GM12878 (cell line): Measurements from ENCODE around the gene RALB. TPM values are rescaled to one million over a fixed set of nuclear protein-coding genes. Genes with fewer than 3 reads are reported as not detected.

Source experiments
- ATAC-seq: fragments of 200-7000 bp; cut with Tn5 transposase; 3 replicates; pipeline ENCODE4 v1.9.1; 2020; ENCODE audit warnings: mild to moderate bottlenecking, moderate library complexity
- BruUV-seq: library from RNA; stranded (reverse); fragments of 400-500 nt; replicated peaks from 2 replicates; lab custom pipeline; 2021; lab: Mats Ljungman, UMichigan
- CTCF ChIA-PET: fragments of 300-600 bp; sonication (Branson Sonifier 250); formaldehyde crosslinking; extraction: SDS; loops from one replicate; lab custom pipeline; 2021; ENCODE audit warnings: inconsistent platforms; lab: Yijun Ruan, JAX
- POLR2A ChIA-PET: fragments of 350-600 bp; formaldehyde crosslinking; extraction: SDS; loops from one replicate; lab custom pipeline; 2021; ENCODE audit warnings: inconsistent platforms; lab: Charles Lee
- RAD21 ChIA-PET: fragments of 300-600 bp; sonication (Branson Sonifier 250); formaldehyde crosslinking; loops from one replicate; lab custom pipeline; 2023; ENCODE audit warnings: antibody characterized with exemption; ENCODE audit not compliant: unreplicated experiment; lab: Charles Lee
- SMC1A ChIA-PET: fragments of 300-600 bp; sonication (Branson Sonifier 250); formaldehyde crosslinking; loops from one replicate; lab custom pipeline; 2023; ENCODE audit not compliant: unreplicated experiment, uncharacterized antibody; lab: Charles Lee
- DNase-seq: peaks from one replicate; pipeline ENCODE4 v3.0.0-alpha.2; 2011; ENCODE audit warnings: low read depth, low spot score
- FAIRE-seq: peaks from 3 replicates; lab custom pipeline; 2011; peaks lifted over from hg19 to GRCh38; lab: Jason Lieb, UNC
- H2AFZ ChIP-seq: 2 replicates; pipeline ENCODE4 v1.6.0; 2011; ENCODE audit warnings: low read depth, low read length, control low read depth; ENCODE audit not compliant: control insufficient read depth
- H3K27ac ChIP-seq: 2 replicates; pipeline ENCODE4 v1.5.1; 2011; ENCODE audit warnings: control low read depth; ENCODE audit not compliant: control insufficient read depth, insufficient read depth
- H3K27me3 ChIP-seq, 2 experiments: replicated peaks in 1 of 2; 2 replicates each; pipeline versions ENCODE4 v1.6.0 to v1.6.1; 2011; ENCODE audit warnings: low read length in 1 of 2; ENCODE audit not compliant: control insufficient read depth in 2 of 2, insufficient read depth in 2 of 2
- H3K36me3 ChIP-seq, 2 experiments: 2 replicates each; pipeline ENCODE4 v1.5.1; 2011; ENCODE audit warnings: low read length in 1 of 2; ENCODE audit not compliant: control insufficient read depth in 2 of 2, insufficient read depth in 2 of 2
- H3K4me1 ChIP-seq: 2 replicates; pipeline ENCODE4 v1.6.1; 2011; ENCODE audit warnings: mild to moderate bottlenecking, low read length, moderate library complexity, mixed read lengths; ENCODE audit not compliant: control insufficient read depth, insufficient read depth
- H3K4me2 ChIP-seq: 2 replicates; pipeline ENCODE4 v1.6.0; 2011; ENCODE audit warnings: control low read depth; ENCODE audit not compliant: control insufficient read depth, insufficient read depth
- H3K4me3 ChIP-seq: fragments of 200-600 bp; sonication (generic); 2 replicates; pipeline ENCODE4 v1.5.1; 2016
- H3K79me2 ChIP-seq: 2 replicates; pipeline ENCODE4 v1.6.0; 2011; ENCODE audit warnings: low read length; ENCODE audit not compliant: control insufficient read depth, insufficient read depth
- H3K9ac ChIP-seq: 2 replicates; pipeline ENCODE4 v1.8.0; 2011; ENCODE audit warnings: low read length, control low read depth, mixed read lengths; ENCODE audit not compliant: control insufficient read depth, insufficient read depth
- H3K9me3 ChIP-seq: replicated peaks from 3 replicates; pipeline ENCODE4 v1.5.1; 2011; ENCODE audit warnings: mild to moderate bottlenecking, low read length; ENCODE audit not compliant: control insufficient read depth, insufficient read depth
- H4K20me1 ChIP-seq: 2 replicates; pipeline ENCODE4 v1.6.0; 2011; ENCODE audit not compliant: control insufficient read depth, insufficient read depth
- FOXM1 ChIP-seq: IDR thresholded peaks from 2 replicates; pipeline ENCODE4 v1.6.1; 2012; ENCODE audit warnings: low read depth, mild to moderate bottlenecking, inconsistent platforms, low read length, moderate library complexity
- IKZF2 ChIP-seq, 2 experiments: fragments of 450-650 bp; IDR thresholded peaks; 2 replicates each; pipeline ENCODE4 v1.6.1; 2017; ENCODE audit warnings: mild to moderate bottlenecking in 2 of 2, moderate library complexity in 2 of 2
- KLF5 ChIP-seq: fragments of 450-650 bp; IDR thresholded peaks from 2 replicates; pipeline ENCODE4 v1.6.1; 2014; ENCODE audit warnings: mild to moderate bottlenecking; ENCODE audit not compliant: partially characterized antibody
- LARP7 ChIP-seq: fragments of 450-650 bp; IDR thresholded peaks from 2 replicates; pipeline ENCODE4 v1.6.1; 2017; ENCODE audit warnings: mild to moderate bottlenecking
- PBX3 ChIP-seq: IDR thresholded peaks from 2 replicates; pipeline ENCODE4 v1.6.1; 2011; ENCODE audit warnings: mild to moderate bottlenecking, low read depth, low read length, moderate library complexity; ENCODE audit not compliant: insufficient replicate concordance
- RAD21 ChIP-seq: IDR thresholded peaks from 2 replicates; pipeline ENCODE4 v1.6.1; 2011; ENCODE audit warnings: mild to moderate bottlenecking, low read depth, low read length, moderate library complexity; ENCODE audit not compliant: insufficient read depth
- SIN3A ChIP-seq: IDR thresholded peaks from 2 replicates; pipeline ENCODE4 v1.6.1; 2012; ENCODE audit warnings: low read depth, low read length, improper control_type of control experiment
- SIX5 ChIP-seq: IDR thresholded peaks from 2 replicates; pipeline ENCODE4 v1.6.1; 2011; ENCODE audit warnings: mild to moderate bottlenecking, low read depth, low read length, moderate library complexity; ENCODE audit not compliant: severe bottlenecking
- SKIL ChIP-seq: fragments of 450-650 bp; IDR thresholded peaks from 2 replicates; pipeline ENCODE4 v1.6.1; 2017; ENCODE audit warnings: mild to moderate bottlenecking, low read depth, inconsistent platforms; ENCODE audit not compliant: poor library complexity, severe bottlenecking
- SMAD5 ChIP-seq: IDR thresholded peaks from 2 replicates; pipeline ENCODE4 v1.6.1; 2016; ENCODE audit warnings: antibody characterized with exemption, low read depth
- YBX1 ChIP-seq: fragments of 450-650 bp; IDR thresholded peaks from 2 replicates; pipeline ENCODE4 v1.6.1; 2016; ENCODE audit warnings: antibody characterized with exemption
- YY1 ChIP-seq: IDR thresholded peaks from 2 replicates; pipeline ENCODE4 v1.6.1; 2011; ENCODE audit warnings: low read depth, mild to moderate bottlenecking, low read length
- ZNF24 ChIP-seq: fragments of 450-650 bp; IDR thresholded peaks from 2 replicates; pipeline ENCODE4 v1.6.1; 2017; ENCODE audit warnings: antibody characterized with exemption, mild to moderate bottlenecking
- ZZZ3 ChIP-seq: IDR thresholded peaks from 2 replicates; pipeline ENCODE4 v1.6.1; 2011; ENCODE audit warnings: low read depth; ENCODE audit not compliant: control insufficient read depth, insufficient read length
- WGBS: methylation state at CpG from one replicate; pipeline ENCODE4 v1.1.6; 2016; ENCODE audit warnings: low lambda C conversion rate; ENCODE audit not compliant: insufficient replicate concordance, insufficient coverage; ENCODE audit errors: missing lambda C conversion rate; 5-methylcytosine and 5-hydroxymethylcytosine counted together
- in situ Hi-C: fragments of 300-500 bp; cut with MboI; formaldehyde crosslinking; loops from 9 replicates; pipeline ENCODE4 v1.14.3; 2018; ENCODE audit warnings: mixed read lengths
- intact Hi-C: fragments of 100-400 bp; cut with micrococcal nuclease; formaldehyde crosslinking; loops from one replicate; pipeline ENCODE4 v1.14.2; 2022; ENCODE audit not compliant: unreplicated experiment
- polyA plus RNA-seq, 11 experiments: library from polyadenylated mRNA; depleted of rRNA in 4 of 11; unstranded in 6 of 11; stranded (reverse) in 5 of 11; fragments of >200 nt; fragmentation: Nextera tagmentation in 4 of 11; fragmentation: Illumina TruSeq in 1 of 11; extraction: Ambion mirVana in 4 of 11; extraction: Trizol in 1 of 11; gene quantifications; 1 replicate in 1 of 11; 2 replicates in 10 of 11; pipeline versions ENCODE4 v1.2.1 to v1.2.3, GENCODE V29; 2011 to 2016; ENCODE audit warnings: inconsistent platforms in 2 of 11, missing spikeins in 2 of 11, low read depth in 1 of 11
- total RNA-seq, 4 experiments: library from RNA; depleted of rRNA in 3 of 4; stranded (reverse); fragments of >200 nt in 3 of 4; fragmentation: Illumina TruSeq in 1 of 4; extraction: Trizol in 1 of 4; gene quantifications; 2 replicates each; pipeline versions ENCODE4 v1.2.1 to v1.2.3, GENCODE V29; 2013 to 2021
- TF ChIP-seq, protein P1 (sequence below): fragments of 450-650 bp; IDR thresholded peaks from 2 replicates; pipeline ENCODE4 v1.6.1; 2017; ENCODE audit warnings: low read depth, mild to moderate bottlenecking, moderate library complexity
- TF ChIP-seq, protein P2 (sequence below): fragments of 450-650 bp; IDR thresholded peaks from 2 replicates; pipeline ENCODE4 v1.6.1; 2016; ENCODE audit warnings: mild to moderate bottlenecking

RALB gene
- total and polyA plus RNA-seq, 10 of the 15 experiments (the other 5 are each of a cell fraction or from before 2014, with no cell fraction given), result 8.3 to 54.0 (median 24.2) TPM

DNA sequence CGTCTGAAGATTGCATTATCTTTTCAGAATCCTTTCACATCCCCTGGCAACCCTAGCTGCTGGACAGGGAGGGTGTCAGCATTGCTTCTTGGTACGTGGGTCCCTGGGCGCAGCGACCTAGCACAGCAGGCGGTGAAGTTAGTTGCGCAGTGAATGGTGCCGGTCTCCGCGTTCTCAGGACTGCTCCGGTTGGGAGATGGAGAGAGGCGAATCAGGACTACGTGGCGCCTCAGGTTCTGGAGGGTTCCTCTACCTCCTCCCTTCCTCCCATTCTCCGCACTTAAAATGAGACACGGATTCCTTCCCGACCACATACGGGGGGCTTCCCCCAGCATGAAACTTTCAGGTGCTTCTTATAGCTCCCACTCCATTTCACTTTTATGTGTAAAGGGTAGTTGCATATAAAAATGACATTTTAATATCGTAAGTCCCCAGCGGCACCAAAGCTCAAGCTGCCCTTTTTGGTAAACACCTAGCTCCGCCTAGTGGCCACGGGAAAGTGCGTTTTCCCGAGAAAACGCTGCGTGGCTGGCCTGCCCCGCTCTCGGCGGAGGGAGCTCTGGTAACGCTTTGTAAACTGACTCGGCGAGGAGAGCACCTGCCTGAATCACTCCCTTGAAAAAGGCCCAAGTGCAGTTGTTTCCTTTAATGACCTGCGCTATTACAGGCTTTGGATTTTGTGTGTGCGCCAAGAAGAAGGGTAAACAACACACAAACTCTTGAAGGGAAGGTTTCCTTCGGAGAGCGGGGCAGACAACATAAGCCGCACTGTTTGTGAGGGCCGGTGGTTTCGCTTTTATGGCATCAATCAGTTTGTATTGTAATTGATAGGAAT lies 60.4 kb downstream of the RALB start:
- H3K4me1 ChIP-seq, result peaks cover 24% of the 10 kb centered on the region
- DNase-seq (peak; percentile 23), FAIRE-seq (peak; percentile 78), ATAC-seq (peak; percentile 72)
- 14% methylated on average over 38 of the region's 38 CpGs for WGBS
- CTCF ChIA-PET, result interaction anchor here (0.7 to 7.5 kb wide), 65 partner anchors 9 to 673 kb away, joined by 3 to 148 read pairs (median 4); partner anchors contain the start of genes PTPN4, RALB and TMEM185B
- in situ Hi-C loops, result loop anchor here (10.0 kb wide), 1 partner anchor 198 kb away; no protein-coding TSS in a partner anchor
- intact Hi-C loops, result loop anchor here (1.0 to 10.0 kb wide), 7 partner anchors 60 to 558 kb away; partner anchors contain the start of genes PTPN4 and RALB
- H3K4me2 ChIP-seq, result peak overlapping the region; percentile 76
- SMC1A ChIA-PET, result interaction anchor here (0.7 to 7.4 kb wide), 32 partner anchors 8 to 609 kb away, joined by 3 to 106 read pairs (median 4); no protein-coding TSS in a partner anchor
- peak overlapping the region; percentile 42 for H3K9ac ChIP-seq
- no peak overlapping the region for H3K27ac ChIP-seq
- 0 out of 4 replicates have a peak, but pooled peaks cover 0 to 1% of the 10 kb centered on the region in 2 experiments for H3K27me3 ChIP-seq
- POLR2A ChIA-PET, result interaction anchor here (0.6 to 1.0 kb wide), 2 partner anchors 58 to 135 kb away, joined by 3 read pairs; no protein-coding TSS in a partner anchor
- peak overlapping the region; percentile 47; the same call in 1 of the 2 replicates for H3K4me3 ChIP-seq
- no peaks in the 10 kb centered on the region for H3K36me3 ChIP-seq
- BruUV-seq, result no TSS peak
- no peaks in the 10 kb centered on the region for H3K79me2 ChIP-seq
- no peaks in the 10 kb centered on the region for H3K9me3 ChIP-seq
- RAD21 ChIA-PET, result interaction anchor here (0.6 to 6.0 kb wide), 38 partner anchors 8 to 616 kb away, joined by 3 to 78 read pairs (median 4); partner anchors contain the start of genes RALB and TMEM185B
- peak overlapping the region; percentile 87 for H2AFZ ChIP-seq
- H4K20me1 ChIP-seq, result no peaks in the 10 kb centered on the region
- TF ChIP-seq, protein P1, sequence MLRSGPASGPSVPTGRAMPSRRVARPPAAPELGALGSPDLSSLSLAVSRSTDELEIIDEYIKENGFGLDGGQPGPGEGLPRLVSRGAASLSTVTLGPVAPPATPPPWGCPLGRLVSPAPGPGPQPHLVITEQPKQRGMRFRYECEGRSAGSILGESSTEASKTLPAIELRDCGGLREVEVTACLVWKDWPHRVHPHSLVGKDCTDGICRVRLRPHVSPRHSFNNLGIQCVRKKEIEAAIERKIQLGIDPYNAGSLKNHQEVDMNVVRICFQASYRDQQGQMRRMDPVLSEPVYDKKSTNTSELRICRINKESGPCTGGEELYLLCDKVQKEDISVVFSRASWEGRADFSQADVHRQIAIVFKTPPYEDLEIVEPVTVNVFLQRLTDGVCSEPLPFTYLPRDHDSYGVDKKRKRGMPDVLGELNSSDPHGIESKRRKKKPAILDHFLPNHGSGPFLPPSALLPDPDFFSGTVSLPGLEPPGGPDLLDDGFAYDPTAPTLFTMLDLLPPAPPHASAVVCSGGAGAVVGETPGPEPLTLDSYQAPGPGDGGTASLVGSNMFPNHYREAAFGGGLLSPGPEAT, result no peak
- TF ChIP-seq LARP7 (no peak), YY1 (peak; percentile 69), KLF5 (no peak), SKIL (no peak), ZZZ3 (no peak), RAD21 (peak; percentile 95), SIN3A (0 out of 2 replicates have a peak, but pooled peaks have one; percentile 32), FOXM1 (peak; percentile 62; the same call in 1 of the 2 replicates), IKZF2 (IDR thresholded peaks at IDR 0.05) (peak in 1 of 2 experiments; percentile 44; a peak in 1 of 4 replicates), YBX1 (no peak), ZNF24 (no peak), PBX3 (no peak), SMAD5 (no peak), SIX5 (no peak)
- TF ChIP-seq, protein P2, sequence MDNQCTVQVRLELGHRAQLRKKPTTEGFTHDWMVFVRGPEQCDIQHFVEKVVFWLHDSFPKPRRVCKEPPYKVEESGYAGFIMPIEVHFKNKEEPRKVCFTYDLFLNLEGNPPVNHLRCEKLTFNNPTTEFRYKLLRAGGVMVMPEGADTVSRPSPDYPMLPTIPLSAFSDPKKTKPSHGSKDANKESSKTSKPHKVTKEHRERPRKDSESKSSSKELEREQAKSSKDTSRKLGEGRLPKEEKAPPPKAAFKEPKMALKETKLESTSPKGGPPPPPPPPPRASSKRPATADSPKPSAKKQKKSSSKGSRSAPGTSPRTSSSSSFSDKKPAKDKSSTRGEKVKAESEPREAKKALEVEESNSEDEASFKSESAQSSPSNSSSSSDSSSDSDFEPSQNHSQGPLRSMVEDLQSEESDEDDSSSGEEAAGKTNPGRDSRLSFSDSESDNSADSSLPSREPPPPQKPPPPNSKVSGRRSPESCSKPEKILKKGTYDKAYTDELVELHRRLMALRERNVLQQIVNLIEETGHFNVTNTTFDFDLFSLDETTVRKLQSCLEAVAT, result no peak
